ENCODE measurements around the gene PTPRU.

PTPRU gene

GRCh38 chr1:29349871-29350491 lies 113.7 kb downstream of the PTPRU start:
- no peaks in the 10 kb centered on the region for H3K9me3 ChIP-seq (replicated peaks; ENCODE audit: insufficient read depth, low read length)
- H3K27ac ChIP-seq (ENCODE audit: low read length) = no peak overlapping the region
- H3F3A ChIP-seq (ENCODE audit: insufficient read depth, low read length) = no peaks in the 10 kb centered on the region
- H3K9me2 ChIP-seq (replicated peaks; ENCODE audit: insufficient read depth, low read length) = no peaks in the 10 kb centered on the region
- H3K36me3 ChIP-seq (replicated peaks; ENCODE audit: insufficient read depth, low read length) = no peaks in the 10 kb centered on the region
- no peak overlapping the region for H3K9ac ChIP-seq (ENCODE audit: low read length)
- no peaks in the 10 kb centered on the region for H3K79me2 ChIP-seq (ENCODE audit: low read length)
- no peaks in the 10 kb centered on the region for H4K20me1 ChIP-seq (ENCODE audit: insufficient read depth, low read length)
- TF ChIP-seq EZH2 (optimal IDR thresholded peaks at IDR 0.05; ENCODE audit: low read depth, low read length) = no peak
- TF ChIP-seq CTCF (IDR thresholded peaks at IDR 0.05; ENCODE audit: low read length) = no peak
- peak overlapping the region; percentile 53 for H3K4me3 ChIP-seq (ENCODE audit: low read length)
- H3K4me2 ChIP-seq (ENCODE audit: low read depth, low read length) = peak overlapping the region; percentile 64
- H3K4me1 ChIP-seq (ENCODE audit: low read length) = 0 out of 2 replicates have a peak, but pooled peaks cover 3% of the 10 kb centered on the region
- DNase-seq = peak; percentile 59
- H3K27me3 ChIP-seq (replicated peaks; ENCODE audit: insufficient read depth, low read length) = peaks cover 78% of the 10 kb centered on the region
- peak overlapping the region; percentile 78 for H2AFZ ChIP-seq (ENCODE audit: low read length)

DNA sequence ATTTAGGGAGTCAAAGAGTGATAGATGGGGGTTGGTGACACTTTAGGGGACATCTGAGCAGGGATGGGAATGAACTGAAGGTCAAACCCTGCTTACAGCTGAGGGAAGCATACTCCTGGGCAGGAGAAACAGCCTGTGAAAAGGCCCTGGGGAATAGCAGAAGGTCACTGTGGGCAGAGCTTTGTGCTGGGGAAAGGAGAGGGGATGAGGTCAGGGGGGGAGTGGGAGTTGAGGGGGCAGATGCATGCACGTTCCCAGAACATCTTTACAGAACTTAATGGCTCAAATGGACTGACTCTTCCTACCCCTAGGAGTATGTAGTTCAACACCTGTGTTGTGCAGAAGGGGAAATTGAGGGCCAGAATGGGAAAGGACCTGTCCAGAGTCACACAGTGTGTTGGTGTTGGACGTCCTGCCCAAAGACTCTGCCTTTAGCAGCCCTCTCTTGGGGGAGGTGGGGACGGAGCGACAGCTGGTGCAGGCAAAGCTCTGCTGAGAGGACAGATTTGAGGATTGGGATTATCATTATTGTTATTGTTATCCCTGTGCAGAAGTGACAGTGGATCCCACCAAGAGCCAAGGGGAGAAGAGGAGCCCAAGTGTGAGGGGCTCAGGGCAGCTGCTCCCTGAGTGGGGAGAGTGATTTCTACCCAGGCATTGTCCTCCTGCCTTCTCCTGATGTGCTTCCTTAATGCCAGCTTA lies 116.5 kb downstream of the PTPRU start:
- peaks cover 82% of the 10 kb centered on the region for H3K27me3 ChIP-seq (replicated peaks; ENCODE audit: insufficient read depth, low read length)
- no peak overlapping the region for H3K9ac ChIP-seq (ENCODE audit: low read length)

GRCh38 chr1:29354511-29355098 lies 118.3 kb downstream of the PTPRU start:
- DNase-seq = no peak
- TF ChIP-seq EZH2phosphoT487 (IDR thresholded peaks at IDR 0.05; ENCODE audit: low read length) (no peak), CTCF (IDR thresholded peaks at IDR 0.05; ENCODE audit: low read length) (no peak), EZH2 (optimal IDR thresholded peaks at IDR 0.05; ENCODE audit: low read depth, low read length) (no peak)
- Histone ChIP-seq H3K4me2 (ENCODE audit: low read depth, low read length) (no peak overlapping the region), H2AFZ (ENCODE audit: low read length) (no peak overlapping the region), H3K79me2 (ENCODE audit: low read length) (no peaks in the 10 kb centered on the region), H3K4me3 (ENCODE audit: low read length) (no peak overlapping the region), H3K9me3 (replicated peaks; ENCODE audit: insufficient read depth, low read length) (no peaks in the 10 kb centered on the region), H3K9ac (ENCODE audit: low read length) (no peak overlapping the region), H3K36me3 (replicated peaks; ENCODE audit: insufficient read depth, low read length) (no peaks in the 10 kb centered on the region), H3K4me1 (ENCODE audit: low read length) (0 out of 2 replicates have a peak, but pooled peaks cover 3% of the 10 kb centered on the region), H3K27me3 (replicated peaks; ENCODE audit: insufficient read depth, low read length) (peaks cover 85% of the 10 kb centered on the region), H3F3A (ENCODE audit: insufficient read depth, low read length) (no peaks in the 10 kb centered on the region), H3K27ac (ENCODE audit: low read length) (no peak overlapping the region), H4K20me1 (ENCODE audit: insufficient read depth, low read length) (no peaks in the 10 kb centered on the region), H3K9me2 (replicated peaks; ENCODE audit: insufficient read depth, low read length) (no peaks in the 10 kb centered on the region)

More for the DNA sequence above, 116.5 kb downstream of the PTPRU start:
- Histone ChIP-seq H3K4me3 (ENCODE audit: low read length) (no peak overlapping the region), H4K20me1 (ENCODE audit: insufficient read depth, low read length) (no peaks in the 10 kb centered on the region), H3F3A (ENCODE audit: insufficient read depth, low read length) (no peaks in the 10 kb centered on the region), H3K4me1 (ENCODE audit: low read length) (0 out of 2 replicates have a peak, but pooled peaks cover 3% of the 10 kb centered on the region), H3K79me2 (ENCODE audit: low read length) (no peaks in the 10 kb centered on the region), H3K36me3 (replicated peaks; ENCODE audit: insufficient read depth, low read length) (no peaks in the 10 kb centered on the region), H2AFZ (ENCODE audit: low read length) (no peak overlapping the region), H3K9me2 (replicated peaks; ENCODE audit: insufficient read depth, low read length) (no peaks in the 10 kb centered on the region), H3K4me2 (ENCODE audit: low read depth, low read length) (no peak overlapping the region), H3K9me3 (replicated peaks; ENCODE audit: insufficient read depth, low read length) (no peaks in the 10 kb centered on the region), H3K27ac (ENCODE audit: low read length) (no peak overlapping the region)
- no peak for DNase-seq
- TF ChIP-seq EZH2phosphoT487 (IDR thresholded peaks at IDR 0.05; ENCODE audit: low read length) = no peak
- TF ChIP-seq CTCF (IDR thresholded peaks at IDR 0.05; ENCODE audit: low read length) = no peak
- TF ChIP-seq EZH2 (optimal IDR thresholded peaks at IDR 0.05; ENCODE audit: low read depth, low read length) = no peak
